ENCODE results near the gene KARS1.

Gene KARS1

DNA sequence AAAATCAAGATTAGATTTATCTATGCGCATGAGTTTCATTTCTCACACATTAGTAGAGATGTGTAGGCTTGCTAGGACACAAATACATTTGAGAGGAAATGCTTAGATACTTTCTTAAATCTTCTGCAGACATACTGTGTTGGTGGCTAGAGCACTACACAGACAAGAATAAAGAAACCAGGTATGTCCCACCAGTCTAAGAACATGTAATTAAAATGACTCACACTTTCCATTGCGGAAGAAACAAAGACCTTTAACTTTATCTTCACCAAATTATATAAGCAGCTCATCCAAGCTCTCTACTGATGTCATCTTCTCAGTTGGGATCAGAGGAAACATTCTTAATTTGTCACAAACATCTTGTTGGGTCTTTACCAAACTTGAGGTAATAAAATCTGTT lies 68.7 kb downstream of the KARS1 start:
- DNase-seq = no peak

DNA sequence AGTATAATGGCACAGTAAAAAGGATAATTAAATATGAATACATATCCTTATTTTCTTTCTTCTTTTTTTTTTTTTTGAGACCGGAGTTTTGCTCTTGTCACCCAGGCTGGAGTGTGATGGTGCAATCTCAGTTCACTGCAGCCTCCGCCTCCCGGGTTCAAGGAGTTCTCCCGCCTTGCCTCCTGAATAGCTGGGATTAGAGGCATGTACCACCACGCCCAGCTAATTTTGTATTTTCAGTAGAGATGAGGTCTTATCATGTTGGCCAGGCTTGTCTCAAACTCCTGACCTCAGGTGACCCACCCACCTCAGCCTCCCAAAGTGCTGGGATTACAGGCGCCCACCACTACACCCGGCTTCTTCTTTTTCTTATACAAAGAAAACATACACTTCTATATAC lies 69.3 kb downstream of the KARS1 start:
- no peak for DNase-seq

Measured in hematopoietic multipotent progenitor cell treated with erythropoietin and hydrocortisone succinate and interleukin-3 and kit ligand, for 4 days (in vitro differentiated cells).